Right lung (tissue), 10 donors: Measurements from ENCODE around the gene ZNF567. TPM values are rescaled to one million over a fixed set of nuclear protein-coding genes. Genes with fewer than 3 reads are reported as not detected.
A peak's percentile ranks its signal among the peaks of the same experiment; 100 is the strongest.
"Not testable (repeated sequence)": the region's sequence is repeated elsewhere in the genome, so short reads cannot be mapped to it uniquely, and the experiment has no call there.

Experiments
- DNase-seq, 2 donors: peaks; one replicate each; pipeline ENCODE4 v3.0.0-alpha.2; 2013
- long read RNA-seq, 8 donors: transcript quantifications; one replicate each; lab custom pipeline, GENCODE V29; 2026
- polyA plus RNA-seq, 5 donors: library from polyadenylated mRNA; unstranded; fragments of 120-200 nt; gene quantifications; one replicate each; pipeline versions ENCODE4 v1.2.1 to v1.2.3, GENCODE V29; 2013; ENCODE audit warnings: inconsistent platforms in 1 of 5, low replicate concordance in 1 of 5; ENCODE audit not compliant: insufficient read length in 5 of 5, insufficient read depth in 1 of 5

ZNF567 gene
- polyA plus RNA-seq = 10 to 100 TPM in 4 of 5 donors, 1 to 10 TPM in 1; 9.9 to 15.7 (median 12.7) TPM
- long read RNA-seq, donor 1, partial matches to known transcripts = 0 of 1 reads
- long read RNA-seq, donor 1, other reads (novel, unspliced or antisense) = 0 of 1 reads
- long read RNA-seq, donor 2, partial matches to known transcripts = 0 of 2 reads
- long read RNA-seq, donor 2, other reads (novel, unspliced or antisense) = 0 of 2 reads
- long read RNA-seq, donor 3 = 0 reads
- long read RNA-seq, donor 4, partial matches to known transcripts = 0 of 1 reads
- long read RNA-seq, donor 4, other reads (novel, unspliced or antisense) = 0 of 1 reads
- long read RNA-seq, donor 5, partial matches to known transcripts = 0 of 3 reads
- long read RNA-seq, donor 5, other reads (novel, unspliced or antisense) = 0 of 3 reads
- long read RNA-seq, donor 6 = 0 reads
- long read RNA-seq, donor 7 = 0 reads
- long read RNA-seq, donor 8, partial matches to known transcripts = 0 of 1 reads
- long read RNA-seq, donor 8, other reads (novel, unspliced or antisense) = 0 of 1 reads

- peak; percentile 92 to 94 for DNase-seq
These were observed at the start of gene ZNF567 for GRCh38 chr19:36687214-36688056. Gene ZNF567 (plus strand): TSS chr19:36687612. CDS start chr19:36694868, 7,256 bp downstream.

DNA sequence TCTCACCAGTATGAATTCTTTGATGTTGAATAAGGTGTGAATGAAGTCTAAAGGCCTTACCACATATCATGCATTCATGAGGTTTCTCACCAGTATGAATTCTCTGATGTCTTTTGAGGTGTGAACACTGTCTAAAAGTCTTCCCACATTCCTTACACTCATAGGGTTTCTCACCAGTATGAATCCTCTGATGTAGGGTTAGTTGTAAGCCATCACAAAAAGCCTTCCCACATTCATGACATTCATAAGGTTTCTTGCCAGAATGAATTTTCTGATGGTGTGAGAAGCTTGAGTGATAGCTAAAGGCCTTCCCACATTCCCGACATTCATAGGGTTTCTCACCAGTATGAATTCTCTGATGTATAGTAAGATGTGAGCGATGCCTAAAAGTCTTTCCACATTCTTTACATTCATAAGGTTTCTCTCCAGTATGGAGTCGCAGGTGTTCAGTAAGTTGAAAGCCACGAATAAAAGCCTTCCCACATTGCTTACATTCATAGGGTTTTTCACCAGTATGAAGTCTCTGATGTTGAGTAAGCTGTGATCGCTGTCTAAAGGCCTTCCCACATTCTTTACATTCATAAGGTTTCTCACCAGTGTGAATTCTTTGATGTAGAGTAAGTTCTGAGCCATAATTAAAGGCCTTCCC is 48.4 kb upstream of the ZNF567 start:
- no peak for DNase-seq

DNA sequence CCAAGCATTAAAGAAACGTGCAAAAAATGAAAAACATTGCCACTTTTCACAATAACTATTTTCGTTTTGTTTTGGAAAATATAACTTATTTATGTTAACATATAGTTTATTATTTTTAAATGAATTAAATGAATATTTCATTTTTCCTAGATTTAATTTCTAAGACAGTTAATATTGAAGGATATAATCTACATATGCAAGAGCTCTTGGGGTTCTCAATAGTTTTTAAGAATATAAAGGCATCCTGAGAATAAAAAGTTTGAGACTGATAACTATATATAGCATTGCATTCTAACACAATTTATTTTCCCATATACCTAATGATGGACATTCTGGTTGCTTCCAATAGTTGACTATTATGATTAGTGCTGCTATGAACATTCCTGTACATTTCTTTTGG is 40.7 kb upstream of the ZNF567 start:
- DNase-seq = no peak

GRCh38 chr19:36652958-36653357 is 34.5 kb upstream of the ZNF567 start:
- DNase-seq = no peak

GRCh38 chr19:36665832-36666231 is 21.6 kb upstream of the ZNF567 start:
- no peak for DNase-seq

DNA sequence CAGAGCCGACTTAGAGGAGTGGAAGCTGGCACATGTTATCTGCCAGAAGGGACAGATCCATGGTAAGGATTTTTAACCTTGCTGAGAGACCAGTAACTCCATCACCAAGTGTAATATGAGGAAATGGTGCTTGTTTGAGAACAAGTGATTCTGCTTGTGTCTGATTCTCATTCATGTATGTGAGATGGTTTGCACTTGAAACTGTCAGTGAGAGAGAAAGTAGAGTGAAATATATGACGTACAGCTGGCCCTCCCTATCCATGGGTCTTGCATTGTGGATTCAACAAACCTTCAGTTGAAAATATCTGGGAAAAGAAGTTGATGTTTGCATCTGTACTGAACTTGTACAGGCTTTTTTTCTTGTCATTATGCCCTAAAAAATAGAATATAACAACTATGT is 18.8 kb upstream of the ZNF567 start:
- no peak for DNase-seq

- no peak for DNase-seq
These were observed 15.0 kb upstream of the ZNF567 start for GRCh38 chr19:36672368-36672767.

GRCh38 chr19:36674201-36674600 is 13.2 kb upstream of the ZNF567 start:
- no peak for DNase-seq

- DNase-seq = no peak
These were observed 8.0 kb upstream of the ZNF567 start for GRCh38 chr19:36679455-36679854.

DNA sequence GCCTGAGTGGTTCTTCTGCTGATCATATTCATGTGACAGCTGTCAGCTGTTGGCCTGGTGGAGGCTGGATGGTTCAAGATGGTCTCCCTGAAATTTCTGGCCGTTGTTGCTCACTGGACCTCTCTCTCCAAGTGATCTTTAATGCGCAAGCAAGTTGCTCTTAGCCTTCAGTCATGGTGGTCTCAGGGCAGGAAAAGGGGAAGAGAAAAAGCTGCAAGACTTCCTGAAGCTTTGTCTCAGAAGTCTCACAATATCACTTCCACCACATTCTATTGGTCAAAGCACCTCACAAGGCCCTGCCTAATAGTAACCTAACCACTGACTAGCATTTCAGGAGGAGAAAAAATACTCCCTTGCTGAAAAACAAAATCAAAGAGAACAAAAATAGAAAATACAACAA is 1.6 kb upstream of the ZNF567 start:
- DNase-seq = no peak

- peak; percentile 6 to 10 for DNase-seq
These were observed 823 bp upstream of the ZNF567 start for GRCh38 chr19:36686365-36687213.

DNA sequence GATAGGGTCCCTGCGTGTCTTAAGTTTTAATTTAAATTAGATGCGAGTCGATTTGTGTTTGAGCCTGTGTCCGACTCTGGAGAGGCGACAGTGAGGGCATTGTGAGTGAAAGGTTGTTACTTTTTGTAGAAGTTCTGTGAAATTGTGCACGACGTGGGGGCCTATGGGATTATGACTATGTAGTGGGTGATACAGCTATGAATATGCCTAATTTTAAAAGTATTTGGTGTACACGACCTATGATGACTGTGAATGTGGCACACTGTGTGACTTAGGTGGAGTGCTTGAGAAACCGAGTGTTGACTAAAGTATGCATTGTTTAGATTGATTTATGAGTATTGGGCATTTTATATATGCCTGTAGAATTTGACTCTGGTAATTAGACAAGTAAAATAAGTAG is 646 bp downstream of the ZNF567 start:
- DNase-seq = peak in 1 of 2 donors; percentile 6

DNA sequence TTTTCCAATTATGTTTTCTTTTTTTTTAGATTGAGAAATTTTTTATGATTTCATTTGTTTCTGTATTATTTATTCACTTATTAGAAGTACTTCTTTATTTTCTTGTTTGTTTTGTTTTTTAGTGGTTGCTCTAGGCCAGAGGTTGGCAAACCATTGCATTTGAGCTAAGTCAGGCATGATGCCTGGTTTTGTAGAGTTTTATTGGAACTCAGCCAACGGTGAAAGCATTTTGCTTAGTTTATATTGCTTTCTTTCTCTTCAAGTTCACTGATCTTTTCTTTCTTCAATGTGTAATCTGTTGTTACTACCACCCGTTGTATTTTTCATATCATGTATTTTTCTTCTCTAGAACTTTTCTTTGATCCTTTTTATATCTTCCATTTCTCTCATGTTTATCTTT is 19.7 kb downstream of the ZNF567 start:
- no peak for DNase-seq

GRCh38 chr19:36709423-36709822 is 22.0 kb downstream of the ZNF567 start:
- no peak for DNase-seq

GRCh38 chr19:36719687-36720556 is 32.5 kb downstream of the ZNF567 start:
- DNase-seq = no peak

GRCh38 chr19:36736166-36736565 is 48.8 kb downstream of the ZNF567 start:
- DNase-seq = not testable (repeated sequence)

DNA sequence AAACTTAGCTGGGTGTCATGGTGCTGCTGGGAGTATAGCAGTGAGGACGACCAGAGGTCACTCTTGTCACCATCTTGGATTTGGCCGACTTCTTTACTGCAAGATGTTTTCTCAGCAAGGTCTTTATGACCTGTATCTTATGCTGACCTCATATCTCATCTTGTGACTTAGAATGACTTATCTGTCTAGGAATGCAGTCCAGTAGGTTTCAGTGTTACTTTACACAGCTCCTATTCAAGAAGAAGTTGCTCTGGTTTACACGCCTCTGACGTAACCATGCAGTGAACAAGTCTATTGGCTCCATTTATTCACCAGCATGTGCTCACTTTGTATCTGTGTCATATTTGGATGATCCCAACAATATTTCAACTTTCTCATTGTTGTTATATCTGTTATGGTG is 58.5 kb downstream of the ZNF567 start:
- no peak for DNase-seq

- DNase-seq = no peak
These were observed 60.3 kb downstream of the ZNF567 start for GRCh38 chr19:36747750-36748149.

DNA sequence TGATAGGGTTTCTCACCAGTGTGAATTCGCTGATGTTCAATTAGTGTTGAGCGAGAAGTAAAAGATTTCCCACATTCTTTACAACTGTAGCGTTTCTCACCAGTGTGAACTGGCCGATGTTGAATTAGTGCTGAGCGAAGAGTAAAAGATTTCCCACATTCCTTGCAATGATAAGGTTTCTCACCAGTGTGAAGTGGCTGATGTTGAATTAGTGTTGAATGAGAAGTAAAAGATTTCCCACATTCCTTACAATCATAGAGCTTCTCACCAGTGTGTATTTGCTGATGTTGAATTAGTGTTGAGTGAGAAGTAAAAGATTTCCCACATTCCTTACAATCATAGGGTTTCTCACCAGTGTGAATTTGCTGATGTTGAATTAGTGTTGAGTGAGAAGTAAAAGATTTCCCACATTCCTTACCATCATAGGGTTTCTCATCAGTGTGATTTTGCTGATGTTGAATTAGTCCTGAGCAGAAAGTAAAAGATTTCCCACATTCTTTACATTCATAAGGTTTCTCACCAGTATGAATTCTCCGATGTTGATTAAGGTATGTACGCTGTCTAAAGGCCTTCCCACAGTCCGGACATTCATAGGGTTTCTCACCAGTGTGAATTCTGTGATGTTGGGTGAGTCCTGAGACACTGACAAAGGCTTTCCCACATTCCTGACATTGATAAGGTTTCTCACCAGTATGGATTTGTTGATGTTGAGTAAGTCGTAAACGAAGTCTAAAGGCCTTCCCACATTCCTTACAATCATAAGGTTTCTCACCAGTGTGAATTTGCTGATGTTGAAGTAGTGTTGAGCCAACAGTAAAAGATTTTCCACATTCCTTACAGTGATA is 61.2 kb downstream of the ZNF567 start:
- no peak for DNase-seq
